ENCODE results near the gene KLLN.
A peak's percentile ranks its signal among the peaks of the same experiment; 100 is the strongest.
"Not testable (repeated sequence)": the region's sequence is repeated elsewhere in the genome, so short reads cannot be mapped to it uniquely, and the experiment has no call there.

KLLN gene, protein sequence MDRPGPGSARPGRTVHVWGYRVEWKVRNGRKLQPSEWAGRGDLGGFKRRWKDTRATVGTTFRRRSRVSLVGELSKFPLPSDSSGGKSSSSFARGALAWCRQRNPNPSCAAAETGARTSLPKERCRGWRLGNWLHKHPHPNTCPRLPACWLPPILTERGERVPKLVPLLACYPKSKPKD

DNA sequence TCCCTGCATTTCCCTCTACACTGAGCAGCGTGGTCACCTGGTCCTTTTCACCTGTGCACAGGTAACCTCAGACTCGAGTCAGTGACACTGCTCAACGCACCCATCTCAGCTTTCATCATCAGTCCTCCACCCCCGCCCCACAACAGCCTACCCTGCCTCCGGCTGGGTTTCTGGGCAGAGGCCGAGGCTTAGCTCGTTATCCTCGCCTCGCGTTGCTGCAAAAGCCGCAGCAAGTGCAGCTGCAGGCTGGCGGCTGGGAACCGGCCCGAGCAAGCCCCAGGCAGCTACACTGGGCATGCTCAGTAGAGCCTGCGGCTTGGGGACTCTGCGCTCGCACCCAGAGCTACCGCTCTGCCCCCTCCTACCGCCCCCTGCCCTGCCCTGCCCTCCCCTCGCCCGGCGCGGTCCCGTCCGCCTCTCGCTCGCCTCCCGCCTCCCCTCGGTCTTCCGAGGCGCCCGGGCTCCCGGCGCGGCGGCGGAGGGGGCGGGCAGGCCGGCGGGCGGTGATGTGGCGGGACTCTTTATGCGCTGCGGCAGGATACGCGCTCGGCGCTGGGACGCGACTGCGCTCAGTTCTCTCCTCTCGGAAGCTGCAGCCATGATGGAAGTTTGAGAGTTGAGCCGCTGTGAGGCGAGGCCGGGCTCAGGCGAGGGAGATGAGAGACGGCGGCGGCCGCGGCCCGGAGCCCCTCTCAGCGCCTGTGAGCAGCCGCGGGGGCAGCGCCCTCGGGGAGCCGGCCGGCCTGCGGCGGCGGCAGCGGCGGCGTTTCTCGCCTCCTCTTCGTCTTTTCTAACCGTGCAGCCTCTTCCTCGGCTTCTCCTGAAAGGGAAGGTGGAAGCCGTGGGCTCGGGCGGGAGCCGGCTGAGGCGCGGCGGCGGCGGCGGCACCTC, at the start of gene KLLN, which contains the start of gene PTEN:
KLLN (minus strand) TSS at position 481 of the 891 bp plus-strand sequence. CDS start 1,046 bp downstream, outside the sequence.
PTEN (plus strand) TSS at position 573 of the 891 bp plus-strand sequence. CDS start 845 bp downstream, outside the sequence.
- peak; percentile 70 for DNase-seq (ENCODE audit: low read depth)

DNA sequence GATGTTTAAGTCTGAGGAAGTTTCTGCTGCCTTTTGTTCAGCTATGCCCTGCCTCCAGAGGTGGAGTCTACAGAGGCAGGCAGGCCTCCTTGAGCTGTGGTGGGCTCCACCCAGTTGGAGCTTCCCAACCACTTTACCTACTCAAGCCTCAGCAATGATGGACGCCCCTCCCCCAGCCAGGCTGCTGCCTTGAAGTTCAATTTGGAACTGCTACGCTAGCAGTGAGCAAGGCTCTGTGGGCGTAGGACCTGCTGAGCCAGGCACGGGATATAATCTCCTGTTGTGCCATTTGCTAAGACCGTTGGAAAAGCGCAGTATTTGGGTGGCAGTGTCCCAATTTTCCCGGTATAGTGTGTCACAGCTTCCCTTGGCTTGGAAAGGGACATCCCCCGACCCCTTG, 40.1 kb upstream of the KLLN start:
- not testable (repeated sequence) for DNase-seq (ENCODE audit: low read depth)

DNA sequence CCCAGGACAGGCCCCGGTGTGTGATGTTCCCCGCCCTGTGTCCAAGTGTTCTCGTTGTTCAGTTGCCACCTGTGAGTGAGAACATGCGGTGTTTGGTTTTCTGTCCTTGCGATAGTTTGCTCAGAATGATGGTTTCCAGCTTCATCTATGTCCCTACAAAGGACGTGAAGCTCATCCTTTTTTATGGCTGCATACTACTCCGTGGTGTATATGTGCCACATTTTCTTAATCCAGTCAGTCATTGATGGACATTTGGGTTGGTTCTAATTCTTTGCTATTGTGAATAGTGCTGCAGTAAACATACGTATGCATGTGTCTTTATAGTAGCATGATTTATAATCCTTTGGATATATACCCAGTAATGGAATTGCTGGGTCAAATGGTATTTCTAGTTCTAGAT, 34.6 kb upstream of the KLLN start:
- DNase-seq (ENCODE audit: low read depth): not testable (repeated sequence)

DNA sequence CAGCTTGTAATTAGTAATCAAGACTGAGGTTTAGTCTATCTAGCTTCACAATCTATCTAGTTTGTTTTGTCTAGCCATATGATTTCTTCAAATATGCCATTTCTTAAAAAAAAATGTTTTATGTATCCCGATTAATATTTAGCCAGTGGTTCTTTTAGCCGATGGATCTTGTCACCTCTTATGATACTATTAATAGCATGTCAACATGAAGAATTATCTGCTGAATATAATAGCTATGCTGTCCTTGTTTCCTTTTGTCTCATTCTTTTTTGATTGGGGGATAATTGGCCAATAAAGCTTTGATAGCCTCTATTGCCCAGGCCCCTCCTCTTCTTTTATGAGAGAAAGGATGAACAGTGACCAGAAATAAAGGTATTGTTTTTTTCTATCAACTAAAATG, 32.9 kb upstream of the KLLN start:
- DNase-seq (ENCODE audit: low read depth): no peak

DNA sequence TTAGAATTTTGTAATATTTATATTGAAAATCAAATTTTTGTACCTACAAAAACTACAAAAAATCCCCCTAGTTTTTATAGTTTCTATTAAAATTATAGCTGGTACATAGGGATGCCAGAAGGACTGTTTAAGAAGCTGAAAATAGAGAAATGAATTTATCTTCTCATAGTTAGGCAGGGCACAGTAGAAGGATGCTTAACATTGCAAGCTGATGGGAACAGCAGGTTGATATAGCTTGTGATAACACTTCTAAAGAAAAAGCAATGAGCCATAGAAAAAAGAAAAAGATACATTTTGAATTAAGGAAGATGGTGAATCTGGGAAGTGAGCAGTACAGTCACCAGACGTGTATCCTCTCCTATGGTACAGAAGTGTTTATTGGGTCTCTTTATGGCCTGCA, 32.1 kb upstream of the KLLN start:
- no peak for DNase-seq (ENCODE audit: low read depth)

DNA sequence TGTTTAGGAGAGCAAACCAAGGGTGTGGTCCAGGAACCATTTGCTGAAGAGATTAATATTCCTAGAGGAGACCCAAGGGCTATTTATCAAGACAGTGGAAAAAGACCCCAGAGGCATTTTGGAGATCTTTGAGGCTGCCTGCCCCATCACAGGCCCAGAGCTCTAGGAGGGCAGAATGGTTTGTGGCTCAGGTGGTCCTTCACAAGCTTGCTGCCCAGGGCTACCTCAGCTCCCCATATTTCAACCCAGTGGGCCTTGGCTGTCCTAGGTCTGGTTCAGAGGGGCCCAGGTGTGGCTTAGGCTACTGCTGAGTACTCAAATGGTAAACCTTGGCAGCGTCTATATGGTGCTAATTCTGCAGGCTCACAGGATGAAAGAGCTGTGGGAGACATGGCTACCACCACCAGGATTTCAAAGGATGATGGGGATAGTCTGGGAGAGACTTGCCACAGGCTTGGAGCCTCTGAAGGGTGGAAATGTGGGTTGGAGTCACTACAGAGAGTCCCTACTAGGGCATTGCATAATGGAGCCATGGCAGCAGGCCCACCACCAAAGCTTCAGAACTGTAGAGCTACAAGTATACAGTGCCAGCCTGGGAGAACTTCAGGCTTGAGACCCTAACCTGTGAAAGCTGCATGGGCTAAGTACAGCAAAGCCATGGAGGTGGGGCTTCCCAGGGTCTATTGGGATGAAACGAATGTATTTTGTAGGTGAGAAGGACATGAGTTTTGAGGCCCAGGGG, 24.4 kb upstream of the KLLN start:
- no peak for DNase-seq (ENCODE audit: low read depth)

DNA sequence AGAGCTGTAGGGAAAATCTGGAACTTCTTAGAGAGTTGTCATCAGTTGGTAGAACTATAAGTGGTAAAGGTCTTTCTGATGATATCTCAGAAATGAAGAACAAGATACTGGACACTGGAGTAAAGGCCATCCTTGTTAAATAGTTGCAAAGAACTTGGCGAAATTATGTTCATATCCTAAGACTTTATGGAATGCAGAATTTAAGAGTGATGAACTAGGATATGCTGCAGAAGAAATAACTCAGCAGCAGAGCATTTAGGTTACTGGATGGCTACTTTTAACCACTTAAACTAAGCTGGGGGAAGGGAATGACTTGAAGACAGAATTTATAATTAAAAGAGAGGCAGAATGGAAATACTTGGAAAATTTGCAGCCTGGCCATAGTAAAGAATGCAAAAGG, 23.8 kb upstream of the KLLN start:
- no peak for DNase-seq (ENCODE audit: low read depth)

DNA sequence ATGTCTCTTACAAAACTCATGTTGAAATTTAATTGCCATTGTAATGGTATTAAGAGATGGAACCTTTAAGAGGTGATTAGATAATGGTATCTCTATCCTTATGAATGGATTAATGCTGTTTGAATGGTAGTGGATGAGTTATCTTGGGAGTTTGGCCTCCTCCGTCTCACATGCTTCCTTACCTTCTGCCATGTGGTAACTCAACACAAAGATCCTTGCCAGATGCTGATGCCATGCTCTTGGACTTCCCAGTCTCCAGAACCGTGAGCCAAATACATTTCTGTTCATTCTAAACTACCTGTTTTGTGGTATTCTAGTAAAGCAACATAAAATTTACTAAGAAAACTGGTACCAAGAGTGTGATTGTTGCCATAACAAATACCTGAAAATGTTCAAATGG, 23.3 kb upstream of the KLLN start:
- DNase-seq (ENCODE audit: low read depth): no peak

DNA sequence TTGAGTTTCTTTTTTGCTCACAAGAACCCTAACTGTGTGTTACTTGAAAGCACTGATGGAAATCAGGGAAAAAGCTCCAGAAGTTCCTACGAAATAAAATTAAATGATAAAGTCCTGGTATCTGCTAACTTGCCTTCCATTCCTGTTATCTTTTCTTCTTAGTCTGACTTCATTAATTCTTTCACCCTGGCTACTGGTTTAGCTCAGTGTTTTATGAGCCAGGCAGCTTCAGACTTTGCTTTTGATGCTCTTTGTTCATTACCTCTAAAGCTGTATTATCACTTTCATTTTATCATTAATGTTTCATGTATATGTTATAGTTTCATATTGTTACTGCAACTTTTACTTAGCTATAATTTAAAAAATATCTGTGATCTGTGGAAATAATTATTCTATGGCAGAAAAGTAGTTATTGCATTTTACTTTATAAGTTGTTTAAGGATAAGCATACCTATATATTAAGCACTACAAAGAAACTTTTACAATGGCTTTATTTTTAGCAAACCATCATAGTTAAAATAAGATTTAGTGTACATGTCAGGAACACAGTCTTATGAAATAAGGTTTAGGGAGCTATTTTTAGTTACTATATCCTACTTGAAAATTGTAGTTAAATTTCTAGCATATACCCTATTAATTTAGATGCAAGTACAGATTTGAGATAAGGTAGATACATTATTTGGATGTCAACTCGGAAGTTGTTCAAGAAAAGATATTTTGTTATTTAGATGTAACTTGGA, 19.4 kb upstream of the KLLN start:
- DNase-seq (ENCODE audit: low read depth): no peak

DNA sequence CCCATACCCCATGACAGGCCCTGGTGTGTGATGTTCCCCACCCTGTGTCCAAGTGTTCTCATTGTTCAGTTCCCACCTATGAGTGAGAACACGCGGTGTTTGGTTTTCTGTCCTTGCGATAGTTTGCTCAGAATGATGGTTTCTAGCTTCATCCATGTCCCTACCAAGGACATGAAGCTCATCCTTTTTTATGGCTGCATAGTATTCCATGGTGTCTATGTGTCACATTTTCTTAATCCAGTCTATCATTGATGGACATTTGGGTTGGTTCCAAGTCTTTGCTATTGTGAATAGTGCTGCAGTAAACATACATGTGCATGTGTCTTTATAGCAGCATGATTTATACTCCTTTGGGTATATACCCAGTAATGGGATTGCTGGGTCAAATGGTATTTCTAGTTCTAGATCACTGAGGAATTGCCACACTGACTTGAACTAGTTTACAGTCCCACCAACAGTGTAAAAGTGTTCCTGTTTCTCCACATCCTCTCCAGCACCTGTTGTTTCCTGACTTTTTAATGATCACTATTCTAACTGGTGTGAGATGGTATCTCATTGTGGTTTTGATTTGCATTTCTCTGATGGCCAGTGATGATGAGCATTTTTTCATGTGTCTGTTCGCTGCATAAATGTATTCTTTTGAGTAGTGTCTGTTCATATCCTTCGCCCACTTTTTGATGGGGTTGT, 18.2 kb upstream of the KLLN start:
- not testable (repeated sequence) for DNase-seq (ENCODE audit: low read depth)

DNA sequence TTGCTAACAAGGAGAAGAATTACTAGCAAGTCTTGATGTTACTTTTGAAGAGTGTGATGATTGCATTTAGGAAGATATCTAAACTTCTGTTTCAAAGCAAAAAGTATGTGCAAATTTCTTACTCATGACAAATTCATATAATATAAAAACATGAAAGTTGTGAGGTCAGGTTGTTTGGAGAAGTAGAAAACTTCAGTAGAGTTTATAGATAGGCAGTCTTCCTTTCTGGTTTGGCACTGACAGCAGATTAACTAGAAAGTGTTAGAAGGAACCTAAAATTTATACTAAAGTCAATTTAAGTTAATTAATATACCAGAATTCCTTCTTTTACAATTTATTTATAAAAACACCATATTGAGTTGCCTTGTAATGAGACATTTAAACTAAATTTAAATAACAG, 17.0 kb upstream of the KLLN start:
- DNase-seq (ENCODE audit: low read depth): no peak

DNA sequence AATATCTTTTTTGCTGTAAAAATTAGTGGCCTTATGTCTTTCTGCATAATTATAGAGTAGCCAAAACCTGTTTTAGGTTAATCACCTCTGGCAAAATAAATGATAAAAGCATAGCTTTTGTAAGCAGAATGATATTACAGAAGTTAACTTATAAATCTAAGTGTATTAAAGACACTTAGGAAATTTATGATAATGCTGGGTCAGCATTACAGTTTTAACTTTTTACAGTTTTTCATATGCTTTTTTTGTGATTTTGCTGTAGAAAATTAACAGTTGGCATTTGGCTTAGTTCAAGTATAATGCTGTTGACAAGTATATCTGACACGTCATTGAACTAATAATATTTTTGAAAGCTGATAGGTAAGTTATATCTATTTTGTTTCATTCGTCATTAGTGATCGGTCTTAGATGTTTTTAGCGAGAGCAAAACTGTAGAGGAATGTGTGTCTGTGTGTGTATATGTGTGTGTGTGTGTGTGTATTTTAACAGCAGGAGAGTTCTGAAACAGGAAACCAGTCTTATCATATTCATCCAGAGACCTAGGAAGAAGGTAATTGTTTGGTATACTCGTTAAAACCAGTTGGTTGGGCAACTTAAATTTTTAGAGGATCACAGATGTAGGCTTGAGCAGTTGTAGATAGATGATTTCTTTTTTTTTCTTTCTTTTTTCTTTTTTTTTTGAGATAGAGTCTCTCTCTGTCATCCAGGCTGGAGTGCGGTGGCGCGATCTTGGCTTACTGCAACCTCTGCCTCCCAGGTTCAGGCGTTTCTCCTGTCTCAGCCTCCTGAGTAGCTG, 15.5 kb upstream of the KLLN start:
- no peak for DNase-seq (ENCODE audit: low read depth)

DNA sequence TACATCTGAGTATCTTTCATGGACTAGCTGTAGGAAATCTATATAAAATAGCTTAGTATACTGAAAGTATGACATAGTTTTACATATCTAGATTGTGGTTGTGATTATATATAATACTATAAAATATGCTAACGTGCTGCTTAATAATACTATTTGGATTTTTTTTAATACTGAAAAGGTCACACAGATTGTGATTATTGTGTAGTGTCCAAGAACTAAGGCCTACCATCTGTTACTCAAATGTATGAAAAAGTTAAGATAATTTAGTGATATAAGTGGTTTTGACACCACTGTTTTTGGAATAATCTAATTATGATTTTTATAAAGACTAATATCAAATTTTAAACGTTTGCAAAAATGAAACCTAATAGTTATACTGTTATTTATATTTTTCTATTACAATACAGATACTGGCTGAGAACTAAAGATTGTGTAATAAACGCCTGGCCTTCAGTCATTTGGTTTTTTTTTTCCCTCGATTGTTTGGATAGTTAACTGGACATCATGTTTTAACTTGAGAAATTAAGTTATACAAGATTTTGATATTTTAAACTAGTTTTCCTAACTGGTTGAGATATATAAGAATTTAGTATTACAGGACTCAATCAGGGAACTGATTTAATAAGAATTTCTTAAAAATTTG, 12.7 kb upstream of the KLLN start:
- DNase-seq (ENCODE audit: low read depth): no peak

DNA sequence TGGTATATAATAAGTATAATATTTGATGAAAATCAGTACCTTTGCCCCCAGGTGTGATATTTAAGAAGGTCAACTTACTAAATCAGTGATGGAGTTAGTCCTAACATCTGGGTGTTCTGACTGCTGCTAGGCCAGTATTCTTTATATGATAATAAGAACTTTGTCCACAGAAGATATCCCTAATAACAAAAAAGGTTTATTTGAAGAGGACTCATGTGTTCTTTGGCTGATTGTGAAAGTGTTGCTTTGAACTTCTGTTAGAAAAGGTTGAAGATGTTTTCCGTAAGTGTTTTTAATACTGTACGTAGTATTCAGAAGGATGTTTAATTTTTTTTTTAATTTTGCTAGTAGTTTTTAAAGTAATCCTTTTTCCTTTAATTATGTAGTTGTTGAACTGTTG, 10.3 kb upstream of the KLLN start:
- no peak for DNase-seq (ENCODE audit: low read depth)

DNA sequence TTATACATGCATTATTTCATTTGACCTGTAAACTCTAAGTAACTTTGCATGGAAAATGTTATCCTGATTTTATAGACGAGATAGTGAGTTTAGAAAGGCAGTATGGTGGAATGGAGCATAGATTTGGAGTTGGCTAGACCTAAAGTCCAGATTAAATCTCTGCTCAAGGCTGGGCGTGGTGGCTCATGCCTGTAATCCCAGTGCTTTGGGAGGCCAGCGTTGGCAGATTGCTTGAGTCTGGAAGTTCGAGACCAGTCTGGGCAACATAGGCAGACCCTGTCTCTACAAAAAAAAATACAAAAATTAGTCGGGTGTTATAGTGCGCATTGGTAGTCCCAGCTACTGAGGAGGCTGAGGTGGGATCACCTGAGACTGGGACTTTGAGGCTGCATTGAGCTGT, 9.5 kb upstream of the KLLN start:
- DNase-seq (ENCODE audit: low read depth): no peak

DNA sequence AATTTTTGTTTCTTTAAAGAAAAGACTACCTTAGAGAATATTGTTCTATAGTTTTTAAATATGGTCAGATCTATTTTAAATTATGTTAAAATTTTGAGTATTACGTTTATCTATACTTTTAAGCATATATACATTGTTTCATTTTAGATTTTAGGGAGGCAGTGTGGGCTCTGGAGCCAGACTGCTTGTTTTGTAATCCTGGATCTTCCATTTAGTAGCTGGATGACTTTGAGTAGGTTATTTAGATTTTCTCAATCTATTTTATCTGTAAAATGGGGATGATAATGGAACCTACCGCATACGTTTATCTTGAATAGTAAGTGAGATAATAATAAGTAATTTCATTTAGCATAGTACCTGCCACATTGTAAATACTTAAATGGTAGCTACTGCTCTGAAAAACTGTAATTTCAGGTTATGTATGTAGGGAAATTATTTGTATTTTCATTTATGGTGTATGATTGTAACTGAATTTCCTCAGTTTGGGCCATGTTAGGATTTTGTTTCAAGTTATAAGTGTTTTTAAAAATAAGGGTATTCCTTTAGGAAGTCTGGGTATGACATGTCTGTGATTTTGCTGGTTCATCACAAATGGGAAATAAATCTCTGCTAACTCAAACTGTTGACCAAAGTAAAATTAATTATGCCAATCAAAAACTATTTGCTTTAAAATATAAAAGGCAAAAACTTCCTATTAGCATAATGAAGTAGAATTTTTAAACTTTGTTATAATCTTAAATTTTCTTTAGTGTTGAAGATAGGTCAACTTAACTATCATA, 6.6 kb upstream of the KLLN start:
- DNase-seq (ENCODE audit: low read depth): no peak

DNA sequence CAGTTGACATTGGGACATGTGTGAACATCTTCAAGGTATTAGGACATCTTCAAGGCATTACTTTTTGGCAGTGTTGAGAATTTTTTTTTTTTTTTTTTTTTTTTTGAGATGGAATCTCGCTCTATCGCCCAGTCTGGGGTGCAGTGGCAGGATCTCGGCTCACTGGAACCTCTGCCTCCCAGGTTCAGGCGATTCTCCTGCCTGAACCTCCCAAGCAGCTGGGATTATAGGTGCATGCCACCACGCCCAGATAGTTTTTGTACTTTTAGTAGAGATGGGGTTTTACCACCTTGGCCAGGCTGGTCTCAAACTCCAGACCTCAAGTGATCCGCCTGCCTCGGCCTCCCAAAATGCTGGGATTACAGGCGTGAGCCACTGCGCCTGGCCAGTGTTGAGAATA, 5.8 kb upstream of the KLLN start:
- not testable (repeated sequence) for DNase-seq (ENCODE audit: low read depth)

DNA sequence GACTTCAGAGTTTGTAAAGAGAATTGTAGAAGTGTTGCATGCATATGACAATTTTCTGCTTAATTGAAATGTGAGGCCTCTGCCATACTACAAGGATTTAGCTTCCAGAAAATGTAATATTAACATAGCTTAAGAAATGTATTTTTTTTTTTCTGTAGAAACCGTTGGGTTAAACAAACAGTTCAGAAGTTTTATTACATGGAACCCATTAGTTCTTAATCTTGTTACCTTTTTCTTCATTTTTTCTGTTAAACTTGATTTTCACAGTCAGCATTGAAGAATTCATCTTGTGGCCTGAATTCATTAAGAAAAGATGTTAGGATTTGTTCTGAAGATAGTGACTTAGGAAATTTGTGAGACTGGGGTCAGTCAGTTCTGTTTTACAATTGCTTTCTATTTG, 4.9 kb upstream of the KLLN start:
- no peak for DNase-seq (ENCODE audit: low read depth)

DNA sequence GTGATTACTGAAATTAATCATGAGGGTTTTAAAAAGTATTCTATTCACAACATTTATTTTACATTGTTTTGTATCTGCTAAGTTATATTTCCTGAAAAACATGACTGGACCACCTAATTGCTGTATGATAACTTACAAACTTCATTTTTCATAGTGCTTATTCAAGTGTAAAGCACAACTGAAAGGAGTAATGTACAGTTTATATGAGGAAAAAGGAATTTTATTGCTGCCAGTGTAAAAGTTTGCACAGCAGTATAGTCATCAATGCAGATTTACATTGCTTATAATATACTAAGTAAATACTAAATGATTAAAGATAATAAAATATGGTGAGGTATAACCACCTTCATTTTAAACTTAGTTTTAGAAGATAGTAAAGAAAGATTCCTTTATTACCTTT, 4.1 kb upstream of the KLLN start:
- DNase-seq (ENCODE audit: low read depth): no peak
